Stomach (tissue), 4 donors: ENCODE data around the gene IPO4.

Experiments
- CTCF ChIP-seq, 7 experiments: fragments of 450-650 bp in 4 of 7; fragments of 200-600 bp in 3 of 7; sonication (generic) in 3 of 7; IDR thresholded peaks; one replicate each; pipeline ENCODE4 v1.5.1; 2016 to 2019; ENCODE audit warnings: antibody characterized with exemption in 7 of 7, control low read depth in 2 of 7, mild to moderate bottlenecking in 1 of 7
- EP300 ChIP-seq: sonication (generic); formaldehyde crosslinking; IDR thresholded peaks from one replicate; pipeline ENCODE4 v1.6.1; 2017; ENCODE audit warnings: antibody characterized with exemption
- POLR2A ChIP-seq, 4 donors: fragments of 450-650 bp; IDR thresholded peaks; one replicate each; pipeline ENCODE4 v1.6.1; 2016; ENCODE audit warnings: antibody characterized with exemption in 4 of 4, control low read depth in 2 of 4, mild to moderate bottlenecking in 1 of 4, moderate library complexity in 1 of 4
- POLR2AphosphoS5 ChIP-seq, 3 donors: sonication (generic); formaldehyde crosslinking; IDR thresholded peaks; one replicate each; pipeline ENCODE4 v1.6.1; 2016; ENCODE audit warnings: antibody characterized with exemption in 3 of 3

GRCh38 chr14:24185741-24186140 is 2.9 kb downstream of the IPO4 start:
- TF ChIP-seq POLR2A (IDR thresholded peaks at IDR 0.05) (no peak), CTCF (IDR thresholded peaks at IDR 0.05) (no peak), POLR2AphosphoS5 (IDR thresholded peaks at IDR 0.05) (no peak), EP300 (no peak)
